Upper lobe of right lung (tissue), 1 donor: ENCODE measurements around the gene DEF6. TPM values are rescaled to one million over a fixed set of nuclear protein-coding genes. Genes with fewer than 3 reads are reported as not detected.
A peak's percentile ranks its signal among the peaks of the same experiment; 100 is the strongest.

ENCODE experiments used
- ATAC-seq: fragments of 200-7000 bp; cut with Tn5 transposase; one replicate; pipeline ENCODE4 v1.9.1; 2020; ENCODE audit warnings: mild to moderate bottlenecking, moderate library complexity
- DNase-seq: peaks from one replicate; pipeline ENCODE4 v3.0.0-alpha.2; 2020
- H3K27ac ChIP-seq: fragments of 200-600 bp; one replicate; pipeline ENCODE4 v1.8.0; 2022
- H3K27me3 ChIP-seq: fragments of 200-600 bp; one replicate; pipeline ENCODE4 v1.8.0; 2022; ENCODE audit warnings: mild to moderate bottlenecking
- H3K36me3 ChIP-seq: fragments of 200-600 bp; one replicate; pipeline ENCODE4 v1.8.0; 2022
- H3K4me1 ChIP-seq: fragments of 200-600 bp; one replicate; pipeline ENCODE4 v1.8.0; 2022
- H3K4me3 ChIP-seq: fragments of 200-600 bp; one replicate; pipeline ENCODE4 v1.8.0; 2022; ENCODE audit warnings: mild to moderate bottlenecking
- H3K9me3 ChIP-seq: fragments of 200-600 bp; one replicate; pipeline ENCODE4 v1.8.0; 2022
- CTCF ChIP-seq: fragments of 200-600 bp; IDR thresholded peaks from one replicate; pipeline ENCODE4 v1.8.0; 2022; ENCODE audit warnings: antibody characterized with exemption
- intact Hi-C: fragments of 100-400 bp; cut with DNase I; formaldehyde crosslinking; loops from one replicate; pipeline ENCODE4 v1.11.0; 2022
- total RNA-seq: library from RNA; stranded (reverse); fragmentation: NEBNext Ultra II Directional; extraction: Animal tissue kit (Norgen Biotek cat#: 25700); gene quantifications from one replicate; pipeline ENCODE4 v1.2.1, GENCODE V29; 2021
- donor health status: DM: no; HTN: yes; CAD: no; lungs with severe emphysema.

DEF6 gene
- total RNA-seq, 1 donor from 2014 or later: 17.4 TPM

- ATAC-seq (no peak), DNase-seq (no peak)
- Histone ChIP-seq H3K36me3 (peaks cover 29% of the 10 kb centered on the region), H3K4me1 (peaks cover 16% of the 10 kb centered on the region), H3K4me3 (no peak overlapping the region), H3K27me3 (no peaks in the 10 kb centered on the region), H3K9me3 (no peaks in the 10 kb centered on the region), H3K27ac (no peak overlapping the region)
- TF ChIP-seq CTCF: no peak
- intact Hi-C loops: no loop called here
Measured at GRCh38 chr6:35359346-35359743, 61.7 kb downstream of the DEF6 start.

- peak; percentile 7 for ATAC-seq
- Histone ChIP-seq H3K4me3 (no peak overlapping the region), H3K27ac (peak overlapping the region; percentile 27), H3K4me1 (peaks cover 16% of the 10 kb centered on the region), H3K27me3 (no peaks in the 10 kb centered on the region), H3K9me3 (no peaks in the 10 kb centered on the region), H3K36me3 (peaks cover 24% of the 10 kb centered on the region)
- DNase-seq: no peak
- intact Hi-C loops: no loop called here
- TF ChIP-seq CTCF: no peak
Measured at GRCh38 chr6:35359744-35360348, 62.2 kb downstream of the DEF6 start.

- H3K4me1 ChIP-seq: peaks cover 16% of the 10 kb centered on the region
- TF ChIP-seq CTCF: no peak
- DNase-seq (peak; percentile 66), ATAC-seq (peak; percentile 85)
- H3K4me3 ChIP-seq: no peak overlapping the region
- intact Hi-C loops: no loop called here
- no peak overlapping the region for H3K27ac ChIP-seq
- H3K9me3 ChIP-seq: no peaks in the 10 kb centered on the region
- H3K27me3 ChIP-seq: no peaks in the 10 kb centered on the region
- peaks cover 20% of the 10 kb centered on the region for H3K36me3 ChIP-seq
Measured at GRCh38 chr6:35360349-35361138, 62.9 kb downstream of the DEF6 start.

GRCh38 chr6:35362200-35362599 lies 64.6 kb downstream of the DEF6 start:
- Histone ChIP-seq H3K27ac (no peak overlapping the region), H3K4me3 (no peak overlapping the region), H3K36me3 (peaks cover 5% of the 10 kb centered on the region), H3K9me3 (no peaks in the 10 kb centered on the region), H3K4me1 (peaks cover 16% of the 10 kb centered on the region), H3K27me3 (no peaks in the 10 kb centered on the region)
- intact Hi-C loops: no loop called here
- DNase-seq: no peak
- no peak for TF ChIP-seq CTCF
- ATAC-seq: no peak

- DNase-seq: peak; percentile 76
- H3K4me1 ChIP-seq: peaks cover 23% of the 10 kb centered on the region
- TF ChIP-seq CTCF: no peak
Measured at GRCh38 chr6:35363293-35363750, 65.7 kb downstream of the DEF6 start.

More at GRCh38 chr6:35363293-35363750, 65.7 kb downstream of the DEF6 start:
- H3K9me3 ChIP-seq: no peaks in the 10 kb centered on the region
- intact Hi-C loops: no loop called here
- H3K36me3 ChIP-seq: no peaks in the 10 kb centered on the region
- no peaks in the 10 kb centered on the region for H3K27me3 ChIP-seq
- no peak overlapping the region for H3K27ac ChIP-seq
- H3K4me3 ChIP-seq: no peak overlapping the region
- ATAC-seq: peak; percentile 83
